Measurements from ENCODE around the gene PHF21B.

The PHF21B gene

GRCh38 chr22:44890416-44891292 is 119.2 kb downstream of the PHF21B start:
- no peak for DNase-seq

- DNase-seq = no peak
These were observed 120.4 kb downstream of the PHF21B start for GRCh38 chr22:44889255-44889878.

GRCh38 chr22:44888491-44889254 is 121.1 kb downstream of the PHF21B start:
- DNase-seq = no peak

- no peak for DNase-seq
These were observed 121.9 kb downstream of the PHF21B start for GRCh38 chr22:44887941-44888366.

- no peak for DNase-seq
These were observed 123.9 kb downstream of the PHF21B start for GRCh38 chr22:44885806-44886360.

- no peak for DNase-seq
These were observed 124.6 kb downstream of the PHF21B start for GRCh38 chr22:44884968-44885805.

GRCh38 chr22:44884562-44884961 is 125.2 kb downstream of the PHF21B start:
- DNase-seq = no peak

GRCh38 chr22:44883011-44883421 is 126.8 kb downstream of the PHF21B start:
- DNase-seq = no peak

GRCh38 chr22:44882226-44882905 is 127.4 kb downstream of the PHF21B start:
- DNase-seq = no peak

- no peak for DNase-seq
These were observed 128.2 kb downstream of the PHF21B start for GRCh38 chr22:44881624-44882023.

- no peak for DNase-seq
These were observed 129.1 kb downstream of the PHF21B start for GRCh38 chr22:44880610-44881290.

GRCh38 chr22:44879301-44879680 is 130.5 kb downstream of the PHF21B start:
- no peak for DNase-seq

- DNase-seq = no peak
These were observed 131.1 kb downstream of the PHF21B start for GRCh38 chr22:44878483-44879300.

- no peak for DNase-seq
These were observed 132.9 kb downstream of the PHF21B start for GRCh38 chr22:44876921-44877320.

GRCh38 chr22:44871782-44872181 is 138.0 kb downstream of the PHF21B start:
- no peak for DNase-seq

GRCh38 chr22:44870021-44870420 is 139.8 kb downstream of the PHF21B start:
- DNase-seq = no peak

GRCh38 chr22:44869196-44869595 is 140.6 kb downstream of the PHF21B start:
- no peak for DNase-seq

GRCh38 chr22:44865193-44866057 is 144.4 kb downstream of the PHF21B start:
- no peak for DNase-seq

Data from suppressor macrophage treated with lipopolysaccharide for 4 hours (primary cell).